Right lobe of liver (tissue), 4 donors: ENCODE data around the gene ARMH2.

Experiments used
- POLR2A ChIP-seq: fragments of 450-650 bp; IDR thresholded peaks from one replicate; pipeline ENCODE4 v1.6.1; 2017; ENCODE audit warnings: antibody characterized with exemption, mild to moderate bottlenecking
- TF ChIP-seq, protein P1 (sequence below), 4 donors: fragments of 200-600 bp in 3 of 4; fragments of 450-650 bp in 1 of 4; IDR thresholded peaks; one replicate each; pipeline versions ENCODE4 v1.5.1 to v1.8.0; 2016 to 2022; ENCODE audit warnings: antibody characterized with exemption in 4 of 4, mild to moderate bottlenecking in 2 of 4
- donor health status: DM: no; HTN: no; CAD: no.
- donor health status: DM: no; HTN: no; CAD: no.
- donor health status: DM: no; HTN: yes; CAD: no.

DNA sequence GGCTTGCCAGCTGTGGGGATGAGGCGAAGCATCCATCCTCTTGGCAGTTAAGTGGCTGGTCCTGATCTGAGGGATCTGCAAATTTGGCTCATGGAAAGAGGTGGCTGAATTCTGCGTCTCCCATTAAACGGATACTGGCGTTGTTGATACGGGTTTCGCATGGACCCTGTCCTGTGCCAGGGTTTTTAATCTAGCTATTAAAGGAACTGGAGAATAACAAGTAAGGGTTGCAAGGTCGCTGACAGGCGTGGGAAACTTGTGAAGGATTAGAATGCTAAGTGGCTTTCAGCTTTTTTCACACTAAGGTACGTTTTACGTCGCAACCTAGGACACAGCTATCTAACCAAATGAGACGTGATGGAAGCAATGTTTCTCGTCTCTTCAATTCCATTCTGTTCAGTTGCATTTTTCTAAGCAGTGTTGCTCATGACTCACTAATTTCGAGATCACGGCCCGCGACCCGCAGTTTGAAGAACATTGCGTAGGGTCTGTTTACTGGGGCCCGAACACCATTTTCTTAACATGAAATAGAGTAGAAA is 23.1 kb downstream of the ARMH2 start:
- TF ChIP-seq, protein P1, sequence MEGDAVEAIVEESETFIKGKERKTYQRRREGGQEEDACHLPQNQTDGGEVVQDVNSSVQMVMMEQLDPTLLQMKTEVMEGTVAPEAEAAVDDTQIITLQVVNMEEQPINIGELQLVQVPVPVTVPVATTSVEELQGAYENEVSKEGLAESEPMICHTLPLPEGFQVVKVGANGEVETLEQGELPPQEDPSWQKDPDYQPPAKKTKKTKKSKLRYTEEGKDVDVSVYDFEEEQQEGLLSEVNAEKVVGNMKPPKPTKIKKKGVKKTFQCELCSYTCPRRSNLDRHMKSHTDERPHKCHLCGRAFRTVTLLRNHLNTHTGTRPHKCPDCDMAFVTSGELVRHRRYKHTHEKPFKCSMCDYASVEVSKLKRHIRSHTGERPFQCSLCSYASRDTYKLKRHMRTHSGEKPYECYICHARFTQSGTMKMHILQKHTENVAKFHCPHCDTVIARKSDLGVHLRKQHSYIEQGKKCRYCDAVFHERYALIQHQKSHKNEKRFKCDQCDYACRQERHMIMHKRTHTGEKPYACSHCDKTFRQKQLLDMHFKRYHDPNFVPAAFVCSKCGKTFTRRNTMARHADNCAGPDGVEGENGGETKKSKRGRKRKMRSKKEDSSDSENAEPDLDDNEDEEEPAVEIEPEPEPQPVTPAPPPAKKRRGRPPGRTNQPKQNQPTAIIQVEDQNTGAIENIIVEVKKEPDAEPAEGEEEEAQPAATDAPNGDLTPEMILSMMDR (IDR thresholded peaks at IDR 0.05) = no peak
- TF ChIP-seq POLR2A = no peak
